ENCODE measurements around the gene AGMO.

The AGMO gene

GRCh38 chr7:15561835-15562234 is at the start of gene AGMO:
TSS of gene AGMO (minus strand) at chr7:15562015.
- H3K4me3 ChIP-seq (ENCODE audit: insufficient read depth, low read length, poor library complexity, severe bottlenecking) = no peak within 1 kb of the TSS
- no peaks in the 10 kb centered on the region for H4K20me1 ChIP-seq (ENCODE audit: low read depth, low read length)
- H3K36me3 ChIP-seq (ENCODE audit: low read length) = no peaks in the 10 kb centered on the region
- no peak within 1 kb of the TSS for H3K9ac ChIP-seq (ENCODE audit: low read length)
- TF ChIP-seq CTCF (IDR thresholded peaks at IDR 0.05; ENCODE audit: insufficient read depth, low read length, poor library complexity, severe bottlenecking) (no peak), EZH2phosphoT487 (conservative IDR thresholded peaks at IDR 0.05; ENCODE audit: low read length) (no peak)
- no peaks in the 10 kb centered on the region for H3K27me3 ChIP-seq (ENCODE audit: low read length)
- no peak within 1 kb of the TSS for H3K27ac ChIP-seq (ENCODE audit: low read depth, low read length)
- H2AFZ ChIP-seq (ENCODE audit: low read depth, low read length, severe bottlenecking) = no peak within 1 kb of the TSS
- no peaks in the 10 kb centered on the region for H3K9me2 ChIP-seq (replicated peaks; ENCODE audit: insufficient read depth, low read length)
- no peak within 1 kb of the TSS for H3K4me2 ChIP-seq (ENCODE audit: low read depth, low read length, poor library complexity, severe bottlenecking)
- H3F3A ChIP-seq (ENCODE audit: insufficient read depth) = no peaks in the 10 kb centered on the region
- H3K9me3 ChIP-seq (ENCODE audit: insufficient read depth, low read length) = no peaks in the 10 kb centered on the region
- H3K79me2 ChIP-seq (ENCODE audit: insufficient read depth, low read length) = no peaks in the 10 kb centered on the region

- H3K4me3 ChIP-seq (ENCODE audit: insufficient read depth, low read length, poor library complexity, severe bottlenecking) = no peak overlapping the region
- H3K27ac ChIP-seq (ENCODE audit: low read depth, low read length) = no peak overlapping the region
- TF ChIP-seq CTCF (IDR thresholded peaks at IDR 0.05; ENCODE audit: insufficient read depth, low read length, poor library complexity, severe bottlenecking) = no peak
- no peak for TF ChIP-seq EZH2phosphoT487 (conservative IDR thresholded peaks at IDR 0.05; ENCODE audit: low read length)
- H3K4me2 ChIP-seq (ENCODE audit: low read depth, low read length, poor library complexity, severe bottlenecking) = no peak overlapping the region
- H3K9ac ChIP-seq (ENCODE audit: low read length) = no peak overlapping the region
- H3K27me3 ChIP-seq (ENCODE audit: low read length) = no peaks in the 10 kb centered on the region
- no peaks in the 10 kb centered on the region for H3F3A ChIP-seq (ENCODE audit: insufficient read depth)
- no peaks in the 10 kb centered on the region for H4K20me1 ChIP-seq (ENCODE audit: low read depth, low read length)
- no peaks in the 10 kb centered on the region for H3K79me2 ChIP-seq (ENCODE audit: insufficient read depth, low read length)
- no peak overlapping the region for H2AFZ ChIP-seq (ENCODE audit: low read depth, low read length, severe bottlenecking)
- H3K36me3 ChIP-seq (ENCODE audit: low read length) = no peaks in the 10 kb centered on the region; the same call in 1 of the 2 replicates
- no peaks in the 10 kb centered on the region for H3K9me3 ChIP-seq (ENCODE audit: insufficient read depth, low read length)
- H3K9me2 ChIP-seq (replicated peaks; ENCODE audit: insufficient read depth, low read length) = no peaks in the 10 kb centered on the region
Observed at GRCh38 chr7:15610503-15610902, 48.7 kb upstream of the AGMO start.

GRCh38 chr7:15609287-15609686 is 47.5 kb upstream of the AGMO start:
- H3K9me2 ChIP-seq (replicated peaks; ENCODE audit: insufficient read depth, low read length) = no peaks in the 10 kb centered on the region
- H3F3A ChIP-seq (ENCODE audit: insufficient read depth) = no peaks in the 10 kb centered on the region
- H3K79me2 ChIP-seq (ENCODE audit: insufficient read depth, low read length) = no peaks in the 10 kb centered on the region
- no peak overlapping the region for H2AFZ ChIP-seq (ENCODE audit: low read depth, low read length, severe bottlenecking)
- no peaks in the 10 kb centered on the region; the same call in 1 of the 2 replicates for H3K36me3 ChIP-seq (ENCODE audit: low read length)
- no peaks in the 10 kb centered on the region for H3K27me3 ChIP-seq (ENCODE audit: low read length)
- no peaks in the 10 kb centered on the region for H4K20me1 ChIP-seq (ENCODE audit: low read depth, low read length)
- H3K9me3 ChIP-seq (ENCODE audit: insufficient read depth, low read length) = no peaks in the 10 kb centered on the region
- no peak overlapping the region for H3K27ac ChIP-seq (ENCODE audit: low read depth, low read length)
- no peak overlapping the region for H3K9ac ChIP-seq (ENCODE audit: low read length)
- no peak overlapping the region for H3K4me2 ChIP-seq (ENCODE audit: low read depth, low read length, poor library complexity, severe bottlenecking)
- no peak overlapping the region for H3K4me3 ChIP-seq (ENCODE audit: insufficient read depth, low read length, poor library complexity, severe bottlenecking)
- no peak for TF ChIP-seq CTCF (IDR thresholded peaks at IDR 0.05; ENCODE audit: insufficient read depth, low read length, poor library complexity, severe bottlenecking)
- no peak for TF ChIP-seq EZH2phosphoT487 (conservative IDR thresholded peaks at IDR 0.05; ENCODE audit: low read length)

All from SU-DHL-6 (cell line).